ENCODE measurements around the gene YIPF3. TPM values are rescaled to one million over a fixed set of nuclear protein-coding genes. Genes with fewer than 3 reads are reported as not detected.
"Not testable (repeated sequence)": the region's sequence is repeated elsewhere in the genome, so short reads cannot be mapped to it uniquely, and the experiment has no call there.

YIPF3 gene
- total RNA-seq (100 to 1,000 TPM; 101 to 128 TPM), polyA plus RNA-seq (ENCODE audit: insufficient read length in 6 of 6) (100 to 1,000 TPM; 123 to 137 (median 132) TPM)
- long read RNA-seq, donor 1, transcript YIPF3-202 (9 exons, 1,576 nt): major isoform, 59 of 122 reads
- long read RNA-seq, donor 1, transcript YIPF3-211 (3 exons, 652 nt): minor isoform, 15 of 122 reads
- long read RNA-seq, donor 1, partial matches to known transcripts: 41 of 122 reads
- long read RNA-seq, donor 1, other reads (novel, unspliced or antisense): 0 of 122 reads
- long read RNA-seq, donor 2, transcript YIPF3-211 (3 exons, 652 nt): minor isoform, 6 of 84 reads
- long read RNA-seq, donor 2, transcript YIPF3-202 (9 exons, 1,576 nt): major isoform, 42 of 84 reads
- long read RNA-seq, donor 2, partial matches to known transcripts: 31 of 84 reads
- long read RNA-seq, donor 2, other reads (novel, unspliced or antisense): 0 of 84 reads
- long read RNA-seq, donor 3, transcript YIPF3-202 (9 exons, 1,576 nt): major isoform, 47 of 75 reads
- long read RNA-seq, donor 3, transcript YIPF3-211 (3 exons, 652 nt): minor isoform, 7 of 75 reads
- long read RNA-seq, donor 3, partial matches to known transcripts: 19 of 75 reads
- long read RNA-seq, donor 3, other reads (novel, unspliced or antisense): 0 of 75 reads
- long read RNA-seq, donor 4, transcript YIPF3-202 (9 exons, 1,576 nt): major isoform, 173 of 192 reads
- long read RNA-seq, donor 4, partial matches to known transcripts: 11 of 192 reads
- long read RNA-seq, donor 4, other reads (novel, unspliced or antisense): 5 of 192 reads
- long read RNA-seq, donor 5, transcript YIPF3-202 (9 exons, 1,576 nt): major isoform, 42 of 83 reads
- long read RNA-seq, donor 5, transcript YIPF3-211 (3 exons, 652 nt): minor isoform, 6 of 83 reads
- long read RNA-seq, donor 5, partial matches to known transcripts: 25 of 83 reads
- long read RNA-seq, donor 5, other reads (novel, unspliced or antisense): 0 of 83 reads
- long read RNA-seq, donor 6, transcript YIPF3-211 (3 exons, 652 nt): minor isoform, 5 of 110 reads
- long read RNA-seq, donor 6, transcript YIPF3-202 (9 exons, 1,576 nt): major isoform, 53 of 110 reads
- long read RNA-seq, donor 6, partial matches to known transcripts: 41 of 110 reads
- long read RNA-seq, donor 6, other reads (novel, unspliced or antisense): 5 of 110 reads
- long read RNA-seq, donor 7, transcript YIPF3-202 (9 exons, 1,576 nt): major isoform, 22 of 23 reads
- long read RNA-seq, donor 7, partial matches to known transcripts: 0 of 23 reads
- long read RNA-seq, donor 7, other reads (novel, unspliced or antisense): 0 of 23 reads
- long read RNA-seq, donor 8, transcript YIPF3-202 (9 exons, 1,576 nt): major isoform, 37 of 57 reads
- long read RNA-seq, donor 8, partial matches to known transcripts: 17 of 57 reads
- long read RNA-seq, donor 8, other reads (novel, unspliced or antisense): 0 of 57 reads
- long read RNA-seq, donor 9: 0 reads
- long read RNA-seq, donor 10, transcript YIPF3-202 (9 exons, 1,576 nt): major isoform, 200 of 220 reads
- long read RNA-seq, donor 10, partial matches to known transcripts: 4 of 220 reads
- long read RNA-seq, donor 10, other reads (novel, unspliced or antisense): 15 of 220 reads
- long read RNA-seq, donor 11, transcript YIPF3-211 (3 exons, 652 nt): minor isoform, 10 of 104 reads
- long read RNA-seq, donor 11, transcript YIPF3-202 (9 exons, 1,576 nt): major isoform, 43 of 104 reads
- long read RNA-seq, donor 11, partial matches to known transcripts: 38 of 104 reads
- long read RNA-seq, donor 11, other reads (novel, unspliced or antisense): 7 of 104 reads
- long read RNA-seq, donor 12, transcript YIPF3-202 (9 exons, 1,576 nt): major isoform, 32 of 49 reads
- long read RNA-seq, donor 12, partial matches to known transcripts: 10 of 49 reads
- long read RNA-seq, donor 12, other reads (novel, unspliced or antisense): 0 of 49 reads

DNA sequence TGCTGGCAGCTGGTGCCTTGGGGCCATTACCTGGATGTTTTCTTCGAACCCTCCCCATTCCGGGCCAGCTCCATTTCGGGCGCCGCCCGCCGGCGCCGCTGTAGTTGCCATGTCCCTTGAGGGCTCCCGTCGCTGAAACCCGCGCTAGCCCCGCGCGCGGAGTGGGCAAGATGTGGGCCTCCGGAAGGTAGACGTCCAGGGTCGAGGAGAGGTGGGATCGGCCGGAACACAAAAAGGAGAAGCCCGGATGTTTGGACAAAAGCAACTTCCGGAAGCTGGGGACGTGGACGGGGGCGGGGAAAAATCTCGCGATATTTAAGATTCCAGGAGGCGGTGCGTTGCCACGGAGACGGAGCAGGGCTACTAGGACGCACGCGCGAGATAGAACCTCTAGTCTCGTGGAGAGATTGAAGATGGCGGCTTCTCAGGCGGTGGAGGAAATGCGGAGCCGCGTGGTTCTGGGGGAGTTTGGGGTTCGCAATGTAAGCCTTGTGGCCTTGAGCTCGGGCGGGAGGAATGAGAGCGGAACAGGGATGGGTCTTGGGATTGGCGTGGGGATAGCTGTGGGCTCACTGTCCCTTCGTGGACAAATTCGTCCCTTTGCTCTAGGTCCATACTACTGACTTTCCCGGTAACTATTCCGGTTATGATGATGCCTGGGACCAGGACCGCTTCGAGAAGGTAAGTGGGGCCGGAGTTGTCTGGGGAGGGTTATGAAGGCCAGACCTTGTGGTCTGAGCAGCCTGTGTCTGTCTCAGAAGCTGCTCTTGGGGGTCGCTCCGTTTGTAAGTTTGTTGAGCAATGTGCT is at the start of gene YIPF3, which contains the start of gene POLR1C:
Gene YIPF3, minus strand, starts transcription at position 230 of the 808 bp plus-strand sequence. Its CDS starts 119 bp downstream, at position 111.
Gene POLR1C, plus strand, starts transcription at position 393 of the 808 bp plus-strand sequence. Its CDS starts 21 bp downstream, at position 414.
- Histone ChIP-seq H3K4me3 (peak within 1 kb of the TSS; percentile 73 to 96), H3K27ac (peak within 1 kb of the TSS; percentile 85 to 90), H3K4me1 (peaks cover 29 to 55% of the 10 kb centered on the region in 2 donors), H3K9me3 (no peaks in the 10 kb centered on the region), H3K36me3 (peaks cover 0 to 68% of the 10 kb centered on the region in 2 donors), H3K27me3 (no peaks in the 10 kb centered on the region)
- TF ChIP-seq, protein P1, sequence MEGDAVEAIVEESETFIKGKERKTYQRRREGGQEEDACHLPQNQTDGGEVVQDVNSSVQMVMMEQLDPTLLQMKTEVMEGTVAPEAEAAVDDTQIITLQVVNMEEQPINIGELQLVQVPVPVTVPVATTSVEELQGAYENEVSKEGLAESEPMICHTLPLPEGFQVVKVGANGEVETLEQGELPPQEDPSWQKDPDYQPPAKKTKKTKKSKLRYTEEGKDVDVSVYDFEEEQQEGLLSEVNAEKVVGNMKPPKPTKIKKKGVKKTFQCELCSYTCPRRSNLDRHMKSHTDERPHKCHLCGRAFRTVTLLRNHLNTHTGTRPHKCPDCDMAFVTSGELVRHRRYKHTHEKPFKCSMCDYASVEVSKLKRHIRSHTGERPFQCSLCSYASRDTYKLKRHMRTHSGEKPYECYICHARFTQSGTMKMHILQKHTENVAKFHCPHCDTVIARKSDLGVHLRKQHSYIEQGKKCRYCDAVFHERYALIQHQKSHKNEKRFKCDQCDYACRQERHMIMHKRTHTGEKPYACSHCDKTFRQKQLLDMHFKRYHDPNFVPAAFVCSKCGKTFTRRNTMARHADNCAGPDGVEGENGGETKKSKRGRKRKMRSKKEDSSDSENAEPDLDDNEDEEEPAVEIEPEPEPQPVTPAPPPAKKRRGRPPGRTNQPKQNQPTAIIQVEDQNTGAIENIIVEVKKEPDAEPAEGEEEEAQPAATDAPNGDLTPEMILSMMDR (IDR thresholded peaks at IDR 0.05): no peak
- intact Hi-C loops (cut with DNase I): no loop called here
- DNase-seq (peak; percentile 95 to 98 (median 98)), ATAC-seq (peak; percentile 92)

DNA sequence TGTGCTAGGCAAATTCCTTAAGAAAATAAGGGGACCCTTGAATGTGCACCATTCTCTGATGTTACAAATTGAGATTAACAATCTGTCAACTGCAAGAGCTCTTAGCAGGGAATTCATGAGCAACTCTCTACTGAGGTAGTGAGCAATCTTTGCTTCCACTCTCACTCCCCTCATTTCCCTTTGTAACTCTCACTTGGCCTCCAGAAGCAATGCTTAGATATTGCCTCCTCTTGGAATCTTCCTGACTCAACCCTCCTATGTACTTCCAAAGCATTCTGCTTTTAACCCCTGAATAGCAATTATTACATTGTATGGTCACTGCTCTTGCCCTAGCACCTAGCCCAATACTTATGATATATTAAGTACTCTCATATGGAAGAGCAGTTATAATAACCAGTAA is 42.6 kb upstream of the YIPF3 start:
- intact Hi-C loops (cut with DNase I): no loop called here
- TF ChIP-seq, protein P1 (IDR thresholded peaks at IDR 0.05): no peak
- no peaks in the 10 kb centered on the region for H3K4me1 ChIP-seq
- no peak overlapping the region for H3K27ac ChIP-seq
- H3K4me3 ChIP-seq: no peak overlapping the region
- ATAC-seq (no peak), DNase-seq (no peak)
- H3K9me3 ChIP-seq: no peaks in the 10 kb centered on the region
- no peaks in the 10 kb centered on the region for H3K27me3 ChIP-seq
- H3K36me3 ChIP-seq: peaks cover 9 to 100% of the 10 kb centered on the region in 2 donors

DNA sequence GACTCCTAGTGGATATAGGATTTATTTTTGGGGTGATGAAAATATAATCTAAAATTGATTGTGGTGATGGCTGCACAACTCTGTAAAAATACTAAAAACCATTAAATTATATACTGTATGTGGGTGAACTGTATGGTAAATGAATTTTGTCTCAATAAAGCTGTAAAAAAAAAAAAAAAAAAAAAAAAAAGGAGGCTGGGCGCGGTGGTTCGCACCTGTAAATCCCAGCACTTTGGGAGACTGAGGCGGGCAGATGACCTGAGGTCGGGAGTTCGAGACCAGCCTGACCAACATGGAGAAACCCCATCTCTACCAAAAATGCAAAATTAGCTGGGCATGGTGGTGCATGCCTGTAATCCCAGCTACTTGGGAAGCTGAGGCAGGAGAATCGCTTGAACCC is 40.9 kb upstream of the YIPF3 start:
- H3K9me3 ChIP-seq; H3K27ac ChIP-seq; intact Hi-C loops (cut with DNase I); H3K4me3 ChIP-seq; H3K27me3 ChIP-seq; H3K4me1 ChIP-seq; DNase-seq; ATAC-seq: not testable (repeated sequence)
- H3K36me3 ChIP-seq: peaks cover 7 to 100% of the 10 kb centered on the region in 2 donors

DNA sequence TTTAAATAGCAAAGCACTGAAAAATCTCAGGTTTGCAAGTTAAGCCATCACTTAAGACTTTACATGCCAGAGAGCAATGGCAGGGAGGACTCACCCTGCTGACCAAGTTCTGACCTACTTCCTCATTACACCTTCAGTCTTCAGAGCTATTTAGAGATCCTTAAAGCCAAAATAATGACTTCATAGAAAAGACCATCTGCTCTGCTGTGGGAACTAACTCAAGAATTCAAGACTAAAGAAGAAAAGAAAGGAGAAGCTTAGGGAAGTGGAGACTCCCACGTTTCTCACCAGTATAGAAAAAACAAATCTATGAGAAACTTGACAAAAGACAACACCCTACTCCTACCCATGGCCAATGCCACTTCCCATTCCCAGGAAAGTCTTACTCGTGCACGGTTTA is 30.5 kb upstream of the YIPF3 start:
- TF ChIP-seq, protein P1 (IDR thresholded peaks at IDR 0.05): no peak
- no peak overlapping the region for H3K4me3 ChIP-seq
- intact Hi-C loops (cut with DNase I): no loop called here
- ATAC-seq (no peak), DNase-seq (no peak)
- no peaks in the 10 kb centered on the region for H3K4me1 ChIP-seq
- peaks cover 0 to 99% of the 10 kb centered on the region in 2 donors for H3K36me3 ChIP-seq
- no peaks in the 10 kb centered on the region for H3K27me3 ChIP-seq
- no peaks in the 10 kb centered on the region for H3K9me3 ChIP-seq
- H3K27ac ChIP-seq: no peak overlapping the region
